ENCODE data around the gene TSLP.

The TSLP gene

DNA sequence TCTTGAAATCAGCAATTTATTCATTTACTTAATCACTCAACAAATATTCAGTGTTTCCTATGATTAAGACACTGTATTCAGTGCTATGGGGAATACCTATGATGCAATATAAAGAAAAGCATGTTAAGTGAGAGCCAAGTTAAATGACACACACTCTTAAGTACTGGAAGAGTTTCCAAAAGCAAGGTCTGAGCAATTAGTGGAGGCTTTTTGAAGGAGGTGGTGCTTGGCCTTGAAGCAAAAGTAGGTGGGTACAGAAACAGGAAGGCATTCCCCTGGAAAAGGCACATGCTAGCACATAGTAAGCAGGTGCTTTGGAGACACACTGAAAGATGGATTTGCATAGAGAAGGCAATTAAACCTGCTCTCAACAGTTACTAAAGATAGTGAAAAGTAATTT lies 4.0 kb downstream of the TSLP start:
- peaks cover 64% of the 10 kb centered on the region for H3K27me3 Mint-ChIP-seq
- H3K36me3 Mint-ChIP-seq (ENCODE audit: low read depth) = no peaks in the 10 kb centered on the region
- no peaks in the 10 kb centered on the region for H3K9me3 Mint-ChIP-seq
- no peak overlapping the region for H3K4me3 Mint-ChIP-seq
- H3K27ac Mint-ChIP-seq = peak overlapping the region; percentile 66
- peaks cover 36% of the 10 kb centered on the region for H3K4me1 Mint-ChIP-seq (ENCODE audit: low read depth)

DNA sequence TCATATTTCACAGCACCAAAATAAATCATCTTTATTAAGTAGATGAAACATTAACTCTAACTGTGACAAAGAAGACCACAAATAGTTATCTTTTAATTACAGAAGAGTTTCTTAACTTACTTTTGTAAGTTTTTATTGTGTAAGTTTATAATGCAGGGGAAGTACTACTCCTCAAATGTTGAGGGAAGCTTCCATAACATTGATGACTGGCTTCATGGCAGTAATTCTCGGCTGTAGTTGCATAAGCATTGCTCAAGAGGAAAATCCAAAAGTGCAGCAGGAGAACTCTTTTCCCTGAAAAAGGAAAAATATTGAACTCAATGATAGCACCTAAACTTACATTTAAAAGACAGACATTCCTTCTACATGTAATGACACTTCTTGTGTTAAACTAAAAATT lies 4.6 kb downstream of the TSLP start:
- no peak overlapping the region for H3K27ac Mint-ChIP-seq
- peaks cover 63% of the 10 kb centered on the region for H3K27me3 Mint-ChIP-seq
- H3K9me3 Mint-ChIP-seq = no peaks in the 10 kb centered on the region
- H3K4me3 Mint-ChIP-seq = no peak overlapping the region
- H3K36me3 Mint-ChIP-seq (ENCODE audit: low read depth) = no peaks in the 10 kb centered on the region
- H3K4me1 Mint-ChIP-seq (ENCODE audit: low read depth) = peaks cover 31% of the 10 kb centered on the region

DNA sequence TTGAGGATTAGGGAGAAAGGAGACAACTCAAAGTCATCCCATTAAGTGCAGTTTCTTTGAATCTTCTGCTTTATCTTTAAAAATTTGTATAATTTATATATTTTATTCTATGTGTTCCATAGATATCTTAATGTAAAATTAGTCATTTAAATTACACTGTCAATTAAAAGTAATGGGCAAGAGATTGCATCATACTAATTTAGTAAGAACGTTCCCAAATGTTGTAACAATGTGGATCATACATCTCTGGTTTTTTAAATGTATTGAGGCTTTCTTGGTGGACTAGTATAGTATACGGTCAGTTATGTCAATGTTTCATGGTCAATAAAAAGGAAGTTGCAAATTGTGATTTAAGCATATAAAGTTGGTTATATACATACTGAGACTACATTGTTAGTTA lies 6.2 kb downstream of the TSLP start:
- Mint-ChIP-seq H3K27ac (no peak overlapping the region), H3K36me3 (ENCODE audit: low read depth) (no peaks in the 10 kb centered on the region), H3K4me3 (no peak overlapping the region), H3K9me3 (no peaks in the 10 kb centered on the region), H3K4me1 (ENCODE audit: low read depth) (peaks cover 25% of the 10 kb centered on the region), H3K27me3 (peaks cover 57% of the 10 kb centered on the region)

DNA sequence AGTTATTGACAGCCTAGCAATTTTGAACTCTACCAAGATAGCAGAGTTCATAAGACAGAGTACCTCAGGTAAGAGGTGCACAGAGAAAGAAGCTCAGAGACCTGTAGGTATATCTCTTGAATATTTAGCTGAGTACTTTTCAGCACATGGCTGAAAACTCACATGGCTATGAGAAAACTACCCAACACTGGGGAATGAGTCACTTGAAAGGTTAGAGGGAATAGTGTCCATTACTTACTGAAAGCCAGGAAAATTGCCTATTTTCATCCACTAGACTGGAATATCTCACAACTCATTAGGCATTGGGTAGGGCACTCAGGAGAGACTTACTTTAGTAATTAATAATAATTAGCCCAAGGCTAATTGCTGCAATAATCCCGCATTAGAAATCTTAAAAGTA lies 8.3 kb downstream of the TSLP start:
- Mint-ChIP-seq H3K4me3 (no peak overlapping the region), H3K27ac (no peak overlapping the region), H3K4me1 (ENCODE audit: low read depth) (peaks cover 8% of the 10 kb centered on the region), H3K36me3 (ENCODE audit: low read depth) (no peaks in the 10 kb centered on the region), H3K27me3 (peaks cover 51% of the 10 kb centered on the region), H3K9me3 (no peaks in the 10 kb centered on the region)

- no peak overlapping the region for H3K4me3 Mint-ChIP-seq
- H3K27me3 Mint-ChIP-seq = peaks cover 36% of the 10 kb centered on the region
- H3K36me3 Mint-ChIP-seq (ENCODE audit: low read depth) = no peaks in the 10 kb centered on the region
- no peaks in the 10 kb centered on the region for H3K4me1 Mint-ChIP-seq (ENCODE audit: low read depth)
- no peak overlapping the region for H3K27ac Mint-ChIP-seq
- H3K9me3 Mint-ChIP-seq = no peaks in the 10 kb centered on the region
Measured at GRCh38 chr5:111083323-111083722, 11.8 kb downstream of the TSLP start.

- Mint-ChIP-seq H3K4me1 (ENCODE audit: low read depth) (peaks cover 48% of the 10 kb centered on the region), H3K27ac (peak within 1 kb of the TSS; percentile 91), H3K36me3 (ENCODE audit: low read depth) (peaks cover 45% of the 10 kb centered on the region), H3K27me3 (peaks cover 13% of the 10 kb centered on the region), H3K9me3 (peaks cover 4% of the 10 kb centered on the region), H3K4me3 (peak within 1 kb of the TSS; percentile 98)
Measured at GRCh38 chr5:111092062-111092853, 20.7 kb downstream of the TSLP start, which contains the start of gene WDR36. Gene WDR36 (plus strand): TSS chr5:111092348. CDS start chr5:111092457, 109 bp downstream.

- Mint-ChIP-seq H3K36me3 (ENCODE audit: low read depth) (peaks cover 72% of the 10 kb centered on the region), H3K4me1 (ENCODE audit: low read depth) (peaks cover 54% of the 10 kb centered on the region), H3K27me3 (peaks cover 4% of the 10 kb centered on the region), H3K27ac (no peak overlapping the region), H3K9me3 (peaks cover 4% of the 10 kb centered on the region), H3K4me3 (no peak overlapping the region)
Measured at GRCh38 chr5:111095982-111096381, 24.5 kb downstream of the TSLP start.

- H3K27ac Mint-ChIP-seq = no peak overlapping the region
- H3K4me1 Mint-ChIP-seq (ENCODE audit: low read depth) = peaks cover 31% of the 10 kb centered on the region
- H3K9me3 Mint-ChIP-seq = no peaks in the 10 kb centered on the region
- H3K27me3 Mint-ChIP-seq = no peaks in the 10 kb centered on the region
- H3K4me3 Mint-ChIP-seq = no peak overlapping the region
- peaks cover 81% of the 10 kb centered on the region for H3K36me3 Mint-ChIP-seq (ENCODE audit: low read depth)
Measured at GRCh38 chr5:111099058-111099778, 27.7 kb downstream of the TSLP start.

DNA sequence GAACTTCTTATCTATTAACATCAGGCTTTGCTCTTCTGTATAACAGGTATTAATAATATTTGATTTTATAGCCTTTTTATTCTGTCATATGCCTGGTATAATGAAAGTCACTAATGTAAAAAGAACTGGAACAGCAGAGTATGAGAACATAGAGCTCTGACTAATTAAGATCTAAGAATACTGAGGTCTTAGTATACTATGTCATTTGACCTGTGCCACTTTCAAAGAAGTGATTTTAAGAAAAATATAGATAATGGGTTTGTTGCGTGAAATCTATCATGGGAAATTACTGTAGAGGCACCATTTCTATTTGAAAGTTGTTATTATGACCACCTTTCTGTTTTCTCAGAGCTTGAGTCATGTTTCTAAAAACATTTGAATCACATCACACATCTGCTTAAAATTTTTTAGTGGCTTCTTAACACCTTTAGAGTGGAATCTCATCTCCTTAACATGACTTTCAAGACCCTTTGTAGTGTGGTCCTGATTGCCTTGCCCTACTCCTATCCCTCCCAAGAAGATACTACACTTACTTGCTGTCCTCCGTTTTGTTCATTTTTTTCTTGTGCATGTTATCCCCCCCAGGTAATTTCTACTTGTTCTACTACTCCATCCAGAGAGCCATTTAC lies 34.9 kb downstream of the TSLP start:
- Mint-ChIP-seq H3K27ac (no peak overlapping the region), H3K9me3 (no peaks in the 10 kb centered on the region), H3K4me1 (ENCODE audit: low read depth) (no peaks in the 10 kb centered on the region), H3K27me3 (no peaks in the 10 kb centered on the region), H3K4me3 (no peak overlapping the region), H3K36me3 (ENCODE audit: low read depth) (peaks cover 83% of the 10 kb centered on the region)

DNA sequence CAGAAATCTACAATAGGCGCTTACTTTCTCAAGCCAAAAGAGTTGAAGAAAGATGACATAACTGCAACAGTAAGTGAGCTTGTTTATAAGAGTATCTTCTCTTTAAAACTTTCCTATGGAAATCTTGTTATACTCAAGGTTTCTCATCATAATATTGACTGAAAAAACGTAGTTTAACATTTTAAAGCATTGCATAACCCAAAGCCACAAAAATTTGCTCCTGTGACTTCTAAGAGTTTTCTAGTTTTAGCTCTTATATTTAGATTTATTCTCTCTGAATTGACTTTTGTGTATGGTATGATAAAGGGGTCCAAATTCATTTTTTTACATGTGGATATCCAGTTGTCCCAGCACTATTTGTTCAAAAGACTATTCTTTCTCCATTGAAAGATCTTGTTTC lies 35.9 kb downstream of the TSLP start:
- Mint-ChIP-seq H3K27ac (no peak overlapping the region), H3K4me3 (no peak overlapping the region), H3K36me3 (ENCODE audit: low read depth) (peaks cover 83% of the 10 kb centered on the region), H3K27me3 (no peaks in the 10 kb centered on the region), H3K9me3 (no peaks in the 10 kb centered on the region), H3K4me1 (ENCODE audit: low read depth) (no peaks in the 10 kb centered on the region)

DNA sequence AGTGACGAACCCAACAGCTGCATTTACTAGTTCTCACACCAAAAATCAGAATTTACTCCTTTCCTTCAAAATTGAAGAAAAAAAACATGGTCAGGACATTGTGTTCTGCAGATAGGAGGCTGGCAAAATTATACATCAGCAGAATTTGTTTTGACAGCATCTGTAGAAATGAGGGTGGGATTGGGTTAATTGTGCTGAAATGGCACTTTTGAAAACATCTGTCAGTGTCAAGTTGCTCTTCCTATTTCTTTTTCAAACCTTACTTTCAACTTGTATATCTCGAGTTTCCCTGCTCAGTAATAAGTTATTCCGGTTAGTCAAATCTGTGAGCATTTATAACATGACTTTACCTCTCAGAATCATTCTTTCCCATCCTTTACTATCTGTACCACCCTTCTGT lies 40.4 kb downstream of the TSLP start:
- no peaks in the 10 kb centered on the region for H3K27me3 Mint-ChIP-seq
- H3K27ac Mint-ChIP-seq = no peak overlapping the region
- H3K4me1 Mint-ChIP-seq (ENCODE audit: low read depth) = peaks cover 26% of the 10 kb centered on the region
- no peaks in the 10 kb centered on the region for H3K9me3 Mint-ChIP-seq
- no peak overlapping the region for H3K4me3 Mint-ChIP-seq
- H3K36me3 Mint-ChIP-seq (ENCODE audit: low read depth) = peaks cover 78% of the 10 kb centered on the region

DNA sequence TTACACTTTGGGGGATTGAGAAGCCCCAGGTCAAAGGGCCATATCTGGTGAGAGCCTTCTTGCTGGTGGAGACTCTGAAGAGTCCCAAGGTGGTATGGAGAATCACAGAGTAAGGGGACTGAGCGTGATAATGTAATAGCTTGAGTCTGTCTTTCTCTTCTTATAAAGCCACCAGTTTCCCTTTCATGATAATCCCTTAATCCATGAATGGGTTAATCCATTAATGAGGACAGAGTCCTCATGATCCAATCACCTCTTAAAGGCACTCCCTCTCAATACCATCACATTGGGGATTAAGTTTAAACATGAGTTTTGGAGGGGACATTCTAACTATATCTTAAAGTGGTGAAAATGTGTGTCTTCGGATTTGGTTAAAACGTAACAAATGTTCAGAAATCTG lies 42.2 kb downstream of the TSLP start:
- Mint-ChIP-seq H3K4me3 (no peak overlapping the region), H3K4me1 (ENCODE audit: low read depth) (peaks cover 38% of the 10 kb centered on the region), H3K27ac (no peak overlapping the region), H3K27me3 (no peaks in the 10 kb centered on the region), H3K36me3 (ENCODE audit: low read depth) (peaks cover 72% of the 10 kb centered on the region), H3K9me3 (no peaks in the 10 kb centered on the region)

DNA sequence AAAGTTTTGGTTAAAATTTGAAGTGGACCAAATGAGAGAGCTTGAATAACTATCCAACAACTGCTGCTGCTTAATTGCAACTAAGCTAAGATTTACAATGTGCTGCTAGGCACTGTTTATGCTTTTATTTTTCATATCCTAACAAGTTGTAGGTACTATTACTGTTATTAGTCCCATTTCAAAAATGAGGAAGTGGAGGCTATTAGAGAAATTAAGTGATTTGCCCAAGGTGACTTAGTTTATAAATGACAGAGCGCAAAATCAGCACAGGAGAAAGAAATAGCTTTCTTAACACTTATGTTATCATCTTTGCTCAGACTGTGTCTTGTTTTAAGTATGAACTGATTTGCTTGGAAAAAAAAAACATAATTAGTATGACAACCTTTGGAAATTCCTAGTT lies 43.7 kb downstream of the TSLP start:
- Mint-ChIP-seq H3K27ac (no peak overlapping the region), H3K9me3 (no peaks in the 10 kb centered on the region), H3K36me3 (ENCODE audit: low read depth) (peaks cover 72% of the 10 kb centered on the region), H3K4me1 (ENCODE audit: low read depth) (peaks cover 51% of the 10 kb centered on the region), H3K27me3 (no peaks in the 10 kb centered on the region), H3K4me3 (no peak overlapping the region)

GRCh38 chr5:111116550-111116949 lies 45.0 kb downstream of the TSLP start:
- peaks cover 64% of the 10 kb centered on the region for H3K4me1 Mint-ChIP-seq (ENCODE audit: low read depth)
- H3K36me3 Mint-ChIP-seq (ENCODE audit: low read depth) = peaks cover 75% of the 10 kb centered on the region
- H3K4me3 Mint-ChIP-seq = no peak overlapping the region
- H3K9me3 Mint-ChIP-seq = no peaks in the 10 kb centered on the region
- H3K27ac Mint-ChIP-seq = no peak overlapping the region
- no peaks in the 10 kb centered on the region for H3K27me3 Mint-ChIP-seq

GRCh38 chr5:111117136-111117535 lies 45.6 kb downstream of the TSLP start:
- no peaks in the 10 kb centered on the region for H3K27me3 Mint-ChIP-seq
- H3K9me3 Mint-ChIP-seq = no peaks in the 10 kb centered on the region
- H3K4me3 Mint-ChIP-seq = no peak overlapping the region
- H3K36me3 Mint-ChIP-seq (ENCODE audit: low read depth) = peaks cover 76% of the 10 kb centered on the region
- H3K27ac Mint-ChIP-seq = no peak overlapping the region
- H3K4me1 Mint-ChIP-seq (ENCODE audit: low read depth) = peaks cover 70% of the 10 kb centered on the region

Data from stimulated activated naive CD8-positive, alpha-beta T cell treated with anti-CD3 and anti-CD28 coated beads, Interleukin-15, Interleukin-2, amounts not matched to agents 100 ng/mL and 50 ng/mL, for 24 hours (primary cell).